GM21528 (cell line): ENCODE data around the gene KRI1.

Experiments used
- ATAC-seq: cut with Tn5 transposase; IDR thresholded peaks from one replicate; pipeline ENCODE4 v1.9.1; 2021; ENCODE audit warnings: mild to moderate bottlenecking, moderate library complexity; ENCODE audit not compliant: unreplicated experiment, low FRiP score

KRI1 gene

DNA sequence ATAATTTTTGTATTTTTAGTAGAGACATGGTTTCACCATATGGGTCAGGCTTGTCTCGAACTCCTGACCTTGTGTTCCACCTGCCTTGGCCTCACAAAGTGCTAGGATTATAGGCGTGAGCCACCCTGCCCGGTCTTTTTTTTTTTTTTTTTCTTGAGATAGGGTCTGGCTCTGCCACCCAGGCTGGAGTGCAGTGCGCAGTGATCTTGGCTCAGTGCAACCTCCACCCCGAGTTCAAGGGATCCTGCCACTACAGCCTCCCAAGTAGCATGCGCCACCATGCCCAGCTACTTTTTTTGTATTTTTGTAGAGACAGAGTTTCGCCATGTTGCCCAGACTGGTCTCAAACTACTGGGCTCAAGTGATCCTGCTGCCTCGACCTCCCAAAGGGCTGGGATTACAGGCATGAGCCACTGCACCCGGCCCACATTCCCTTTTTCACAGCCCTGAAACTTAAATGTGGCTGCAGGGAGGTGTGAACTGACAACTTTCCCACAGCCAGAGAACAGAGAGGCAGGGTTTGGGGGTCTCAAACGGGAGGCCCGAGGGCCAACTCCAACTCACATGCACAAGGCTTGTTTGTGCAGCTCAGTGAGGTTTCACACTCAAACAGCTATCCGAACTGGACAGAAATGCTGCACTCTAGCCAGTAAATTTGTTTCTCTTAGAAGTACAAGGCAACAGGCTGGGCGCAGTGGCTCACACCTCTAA, 44.2 kb downstream of the KRI1 start:
- ATAC-seq, result no peak

DNA sequence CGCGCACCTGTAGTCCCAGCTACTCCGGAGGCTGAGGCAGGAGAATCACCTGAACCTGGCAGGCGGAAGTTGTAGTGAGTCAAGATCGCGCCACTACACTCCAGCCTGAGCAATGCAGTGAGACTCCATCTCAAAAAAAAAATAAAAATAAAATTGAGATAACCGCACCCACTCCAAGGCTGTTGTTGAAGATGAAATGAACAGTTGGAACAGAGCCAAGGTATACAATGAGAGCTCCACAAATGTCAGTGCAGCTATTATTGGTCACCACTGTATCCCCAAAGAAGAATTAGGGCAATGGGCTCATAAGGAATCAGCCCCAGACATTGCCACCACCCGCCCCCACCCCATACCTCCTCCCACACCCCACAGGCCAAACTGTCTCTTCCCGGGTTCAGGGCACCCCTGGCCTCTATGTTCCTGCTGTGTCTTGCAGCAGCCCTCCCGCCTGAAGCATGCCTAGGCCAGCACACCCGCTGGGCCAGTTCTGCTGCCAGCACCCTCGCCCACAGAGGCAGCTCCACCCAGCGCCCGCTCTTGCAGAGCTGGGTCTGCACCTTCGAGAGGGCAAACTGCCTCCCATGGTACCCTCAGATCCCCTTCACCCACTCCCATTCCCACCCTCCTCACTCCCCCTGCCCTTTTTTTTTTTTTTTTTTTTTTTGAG, 45.0 kb downstream of the KRI1 start:
- no peak for ATAC-seq

DNA sequence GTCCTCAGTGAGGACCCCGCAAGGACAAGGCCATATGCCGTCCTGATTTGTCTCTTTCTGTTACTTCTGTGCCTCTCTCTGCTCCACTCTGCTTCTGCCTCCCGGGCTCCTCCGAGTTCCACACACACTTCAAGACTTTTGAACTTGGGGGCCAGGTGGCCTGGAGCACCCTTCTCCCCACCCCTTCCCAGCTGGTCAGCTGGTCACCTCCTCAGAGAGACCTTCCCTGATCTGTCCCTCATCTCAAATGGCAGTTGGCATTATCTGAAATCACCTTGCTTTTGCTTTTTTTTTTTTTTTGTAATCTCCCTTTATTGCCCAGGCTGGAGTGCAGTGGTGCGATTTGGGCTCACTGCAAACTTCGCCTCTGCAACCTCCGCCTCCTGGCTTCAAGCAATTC, 46.4 kb downstream of the KRI1 start:
- ATAC-seq, result no peak

DNA sequence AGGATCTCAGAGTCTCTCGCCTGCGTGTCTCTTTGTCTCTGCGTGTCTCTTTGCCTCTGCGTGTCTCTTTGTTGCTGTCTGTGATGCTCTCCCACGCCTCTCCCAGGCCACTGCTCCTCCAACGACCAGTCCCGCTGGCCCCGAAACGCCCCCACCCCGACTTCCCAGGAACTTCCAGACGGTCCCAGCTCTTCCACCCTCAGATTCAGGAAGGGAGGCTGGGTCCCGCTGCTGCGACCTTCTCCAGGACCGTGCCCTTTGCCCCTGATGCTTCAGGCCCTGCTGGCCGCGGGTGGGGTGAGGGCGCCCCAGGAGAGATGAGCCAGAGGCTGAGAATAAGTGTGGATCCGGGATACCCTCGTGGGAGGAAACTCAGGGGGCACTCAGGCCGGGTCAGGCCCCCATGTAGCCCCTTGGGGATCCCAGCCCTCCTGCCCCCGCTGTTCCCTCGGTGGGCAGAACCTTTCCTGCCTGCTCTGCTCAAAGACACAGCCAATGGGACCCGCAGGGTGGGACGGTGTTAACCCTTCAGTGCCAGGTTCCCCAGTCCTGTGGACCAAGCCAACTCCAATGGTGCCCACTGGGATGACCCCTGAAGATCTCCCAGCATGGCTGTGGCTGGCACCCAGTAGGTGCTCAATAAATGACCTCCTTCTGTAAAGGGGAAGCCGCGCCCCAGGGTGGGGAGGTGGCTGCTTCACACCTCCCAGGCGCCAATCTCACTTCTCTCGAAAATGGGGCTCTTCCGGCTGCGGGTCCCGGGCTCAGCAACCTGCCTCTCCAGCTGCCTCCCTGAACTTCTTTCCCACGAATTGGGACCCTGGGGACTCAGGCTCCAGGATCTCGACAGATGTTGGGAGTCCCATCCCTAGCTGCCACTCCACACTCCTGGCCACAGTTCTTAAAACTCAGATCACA, 47.1 kb downstream of the KRI1 start:
- no peak for ATAC-seq

DNA sequence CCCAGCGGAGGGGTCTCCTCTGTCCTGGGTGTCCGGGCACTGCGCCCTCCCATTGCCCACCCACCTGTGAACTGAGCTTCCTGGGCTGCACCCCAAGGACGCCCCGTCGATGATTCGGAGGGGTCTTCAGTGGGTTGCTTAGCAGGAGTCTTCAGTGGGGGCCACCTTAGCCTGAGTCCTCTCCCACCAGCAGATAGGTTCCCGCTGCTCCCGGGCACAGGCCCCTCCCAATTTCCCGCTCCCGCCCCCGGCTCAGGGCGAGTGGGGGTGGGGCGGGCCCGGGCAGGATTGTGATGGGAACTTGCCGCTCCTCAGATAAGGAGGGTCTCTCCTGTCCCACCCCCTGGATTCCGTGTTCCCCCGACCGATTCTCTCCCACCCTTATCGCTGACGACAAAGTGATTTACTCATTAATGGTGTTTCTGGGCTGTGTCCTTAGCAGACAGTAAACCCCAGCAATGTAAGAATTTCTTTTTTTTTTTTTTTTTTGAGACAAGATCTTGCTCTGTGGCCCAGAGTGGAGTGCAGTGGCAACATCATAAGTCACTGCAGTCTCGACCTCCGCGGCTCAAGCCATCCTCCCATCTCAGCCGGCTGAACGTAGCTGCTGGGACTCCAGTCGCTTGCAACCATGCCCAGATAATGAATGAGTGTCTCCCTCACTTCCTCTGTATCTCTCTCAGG, 47.9 kb downstream of the KRI1 start:
- ATAC-seq, result no peak

DNA sequence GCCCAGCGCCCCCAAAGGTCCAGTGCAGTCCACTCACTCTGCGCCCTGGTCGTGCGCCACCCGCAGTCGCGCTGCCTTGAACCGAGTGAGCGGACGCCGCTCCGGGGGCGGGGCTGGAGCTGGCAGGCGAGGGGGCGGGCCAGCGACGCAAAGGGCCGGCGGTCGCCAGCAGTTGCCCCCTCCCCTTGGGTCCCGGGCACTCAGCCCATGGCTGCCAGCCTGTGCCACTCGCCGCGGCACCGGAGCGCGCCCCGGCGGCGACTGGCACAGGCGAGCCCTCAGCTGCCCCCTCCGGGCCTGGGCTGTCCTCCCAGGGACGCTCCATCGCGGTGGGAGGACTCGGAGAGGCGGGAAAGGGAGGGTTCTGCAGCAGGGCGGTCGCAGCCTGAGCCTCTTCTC, 48.5 kb downstream of the KRI1 start, which contains the start of gene S1PR5:
Gene S1PR5, minus strand, starts transcription at position 87 of the 399 bp plus-strand sequence. CDS start 2,436 bp downstream, outside the sequence.
- no peak for ATAC-seq

DNA sequence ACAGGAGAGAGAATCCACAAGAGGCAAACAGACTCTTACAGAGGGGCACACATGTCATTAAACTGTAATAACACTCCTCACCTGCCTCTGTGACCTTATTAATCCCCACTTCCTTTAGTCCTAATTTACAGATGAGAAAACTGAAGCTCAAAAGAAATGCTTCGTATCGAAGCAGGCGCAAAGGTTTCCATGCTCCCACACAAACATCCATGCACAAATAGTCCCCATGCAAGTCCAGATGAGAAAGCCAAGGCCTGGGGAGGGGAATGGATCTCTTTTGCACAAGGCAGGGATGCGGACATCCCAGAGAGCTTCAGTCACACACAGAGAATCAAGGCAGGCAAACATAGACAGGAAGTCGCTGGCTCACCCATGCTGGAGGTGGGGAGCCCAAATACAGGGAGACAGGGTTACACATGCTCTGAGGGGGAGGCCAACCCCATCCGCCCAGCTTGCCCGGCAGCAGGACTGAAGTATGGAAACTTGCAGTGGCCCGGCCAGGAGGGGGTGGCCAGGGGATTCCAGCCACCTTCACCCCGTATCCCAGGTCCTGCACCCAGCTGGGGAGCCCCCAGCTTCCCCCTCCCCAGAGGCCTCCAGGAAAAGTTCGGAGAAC, 49.0 kb downstream of the KRI1 start:
- ATAC-seq, result no peak

DNA sequence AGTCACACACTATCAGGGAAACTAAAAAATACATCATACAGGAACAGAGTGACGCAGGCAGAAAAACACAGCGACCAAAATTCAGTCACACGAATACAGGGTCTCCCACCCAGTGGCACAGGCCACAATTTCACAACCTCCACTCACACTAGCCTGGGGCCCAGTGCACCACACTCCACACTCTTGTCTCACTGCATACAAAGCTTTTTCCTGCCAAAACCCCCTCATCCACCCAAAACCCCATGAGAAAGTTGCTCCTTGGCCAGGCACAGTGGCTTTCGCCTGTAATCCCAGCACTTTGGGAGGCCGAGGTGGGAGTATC, 49.8 kb downstream of the KRI1 start:
- no peak for ATAC-seq

DNA sequence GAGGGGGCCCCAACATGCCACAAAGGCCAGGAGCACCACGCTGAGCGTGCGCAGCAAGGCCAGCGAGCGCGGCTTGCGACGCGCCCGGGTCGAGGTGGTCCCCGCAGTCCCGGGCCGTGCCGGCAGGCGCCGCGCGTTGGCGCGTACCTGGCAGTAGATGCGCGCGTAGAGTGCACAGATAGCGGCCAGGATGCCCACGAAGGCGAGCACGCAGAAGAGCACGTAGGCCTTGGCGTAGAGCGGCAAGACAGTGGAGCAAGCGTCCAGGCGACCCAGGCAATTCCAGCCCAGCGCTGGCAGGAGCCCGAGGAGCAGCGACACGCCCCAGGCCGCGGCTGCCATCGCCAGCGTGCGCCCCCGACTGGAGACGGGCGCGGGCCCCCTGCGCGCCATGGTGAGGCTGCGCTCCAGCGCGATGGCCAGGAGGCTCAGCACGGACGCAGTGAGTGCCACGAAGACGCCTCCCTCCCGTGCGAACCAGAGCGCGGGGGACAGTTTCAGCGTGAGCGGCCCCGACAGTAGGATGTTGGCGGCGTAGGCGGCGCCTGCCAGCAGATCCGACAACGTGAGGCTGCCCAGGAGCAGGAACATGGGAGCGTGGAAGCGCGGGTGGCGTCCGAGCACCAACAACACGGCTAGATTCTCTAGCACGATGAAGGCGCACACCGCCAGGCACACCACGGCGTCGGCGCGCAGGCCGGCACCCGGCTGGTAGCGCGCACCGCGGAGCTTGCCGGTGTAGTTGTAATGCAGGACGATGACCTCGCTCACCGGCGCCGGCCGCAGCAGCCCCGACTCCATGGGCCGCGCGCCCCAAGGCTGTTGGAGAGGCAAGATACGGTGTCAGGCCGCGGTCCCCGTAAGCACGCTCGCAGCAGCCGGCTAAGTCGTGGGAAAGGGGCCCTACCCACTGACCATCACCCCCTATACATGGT, 51.3 kb downstream of the KRI1 start:
- no peak for ATAC-seq

DNA sequence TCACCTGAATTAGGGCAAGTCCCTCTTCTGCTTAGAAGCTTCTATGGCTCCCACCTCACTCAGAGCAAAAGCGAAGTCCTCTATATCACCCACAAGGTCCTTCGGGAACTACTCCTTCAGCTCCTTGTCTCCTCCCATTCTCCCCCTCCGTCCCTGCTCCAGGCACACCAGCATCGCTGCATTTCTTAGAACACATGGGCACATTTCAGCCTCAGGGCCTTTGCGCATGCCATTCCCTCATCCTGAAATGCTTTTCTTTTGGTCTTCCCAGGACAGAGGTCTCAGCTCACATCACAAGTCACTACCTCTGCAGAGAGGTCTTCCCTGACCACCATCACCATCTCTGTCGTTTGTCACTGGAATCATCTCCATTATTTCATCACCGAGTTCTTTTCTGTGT, 52.6 kb downstream of the KRI1 start:
- no peak for ATAC-seq

DNA sequence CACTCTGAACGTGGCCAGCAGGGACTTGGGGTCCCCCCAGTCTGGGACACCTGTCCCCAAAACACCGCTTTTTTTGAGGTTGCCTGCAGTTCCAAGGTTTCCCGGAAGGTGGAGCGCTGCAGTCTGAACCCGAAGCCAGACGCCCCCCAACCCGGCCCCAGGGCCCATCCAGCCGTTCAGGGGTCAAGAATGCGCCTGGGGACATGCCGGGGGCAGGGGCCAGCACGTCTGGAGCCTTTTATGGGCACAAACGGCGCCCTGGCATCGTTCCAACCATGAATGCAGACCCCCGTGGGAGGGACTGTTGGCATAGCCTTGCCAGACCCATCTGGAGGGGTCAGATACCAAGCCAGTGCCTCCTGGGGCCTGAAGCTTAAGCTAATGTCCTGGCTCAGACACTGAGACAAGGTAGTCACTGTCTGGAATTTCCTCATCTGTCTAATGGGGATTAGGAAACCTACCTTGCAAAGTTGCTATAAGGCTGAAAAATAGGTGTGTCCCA, 55.5 kb downstream of the KRI1 start:
- ATAC-seq, result no peak

DNA sequence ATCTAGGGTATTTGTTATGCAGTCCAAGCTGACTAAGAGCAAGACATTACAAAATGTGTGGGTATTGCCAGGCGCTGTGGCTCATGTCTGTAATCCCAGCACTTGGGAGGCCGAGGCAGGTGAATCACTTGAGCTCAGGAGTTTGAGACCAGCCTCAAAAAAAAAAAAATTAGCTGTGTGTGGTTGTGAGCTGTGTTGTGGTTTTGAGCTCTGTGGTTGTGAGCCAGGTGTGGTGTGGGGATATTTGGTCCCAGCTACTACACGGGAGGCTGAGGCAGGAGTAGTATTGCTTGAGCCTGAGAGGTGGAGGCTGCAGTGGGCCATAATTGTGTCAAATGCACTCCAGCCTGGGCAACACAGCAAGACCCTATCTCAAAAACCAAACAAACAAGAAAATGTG, 57.1 kb downstream of the KRI1 start:
- ATAC-seq, result no peak

DNA sequence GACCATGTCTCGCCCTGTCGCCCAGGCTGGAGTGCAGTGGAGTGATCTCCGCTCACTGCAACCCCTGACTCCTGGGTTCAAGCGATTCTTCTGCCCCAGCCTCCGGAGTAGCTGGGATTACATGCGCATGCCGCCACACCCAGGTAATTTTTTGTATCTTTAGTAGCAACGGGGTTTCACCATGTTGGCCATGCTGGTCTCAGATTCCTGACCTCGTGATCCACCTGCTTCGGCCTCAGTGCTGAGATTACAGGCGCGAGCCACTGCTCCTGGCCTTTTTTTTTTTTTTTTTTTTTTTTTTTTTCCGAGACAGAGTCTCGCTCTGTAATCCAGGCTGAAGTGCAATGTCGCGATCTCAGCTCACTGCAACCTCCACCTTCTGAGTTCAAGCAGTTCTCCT, 57.8 kb downstream of the KRI1 start:
- no peak for ATAC-seq

DNA sequence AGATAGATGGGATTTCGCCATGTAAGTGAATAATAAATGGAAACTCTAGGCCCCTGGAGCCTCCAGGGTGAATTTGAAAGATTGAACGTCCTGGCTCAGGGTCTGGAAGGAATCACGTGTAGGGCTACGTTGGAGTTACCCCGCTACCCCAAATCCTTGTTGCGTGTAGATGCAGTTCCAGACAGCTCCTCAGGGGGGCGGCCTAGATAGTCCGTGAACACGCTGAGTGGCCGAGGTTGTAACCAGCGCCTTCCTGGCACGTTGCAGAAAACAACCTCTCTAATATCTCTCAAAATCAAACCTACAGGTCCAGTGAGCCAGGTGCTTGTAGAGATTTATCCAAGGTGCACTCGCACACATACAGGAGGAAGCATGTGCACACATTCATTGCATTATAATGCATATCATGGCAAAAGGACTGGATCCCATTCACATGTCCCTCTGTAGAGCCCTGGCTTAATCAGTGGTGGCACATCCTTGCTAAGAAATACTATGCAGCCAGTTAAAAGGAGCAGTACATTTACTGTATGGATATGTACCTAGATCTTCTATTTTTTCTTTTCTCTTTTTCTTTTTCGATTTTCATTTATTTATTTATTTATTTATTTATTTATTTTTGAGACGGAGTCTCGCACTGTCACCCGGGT, 60.1 kb downstream of the KRI1 start:
- ATAC-seq, result no peak
